Epidermal melanocyte (primary cell): ENCODE data around the gene TPX2.
"Not testable (repeated sequence)": the region's sequence is repeated elsewhere in the genome, so short reads cannot be mapped to it uniquely, and the experiment has no call there.

Experiments used
- DNase-seq: peaks from one replicate; pipeline ENCODE4 v3.0.0; 2011; ENCODE audit warnings: low spot score; ENCODE audit not compliant: insufficient read length

Gene TPX2

DNA sequence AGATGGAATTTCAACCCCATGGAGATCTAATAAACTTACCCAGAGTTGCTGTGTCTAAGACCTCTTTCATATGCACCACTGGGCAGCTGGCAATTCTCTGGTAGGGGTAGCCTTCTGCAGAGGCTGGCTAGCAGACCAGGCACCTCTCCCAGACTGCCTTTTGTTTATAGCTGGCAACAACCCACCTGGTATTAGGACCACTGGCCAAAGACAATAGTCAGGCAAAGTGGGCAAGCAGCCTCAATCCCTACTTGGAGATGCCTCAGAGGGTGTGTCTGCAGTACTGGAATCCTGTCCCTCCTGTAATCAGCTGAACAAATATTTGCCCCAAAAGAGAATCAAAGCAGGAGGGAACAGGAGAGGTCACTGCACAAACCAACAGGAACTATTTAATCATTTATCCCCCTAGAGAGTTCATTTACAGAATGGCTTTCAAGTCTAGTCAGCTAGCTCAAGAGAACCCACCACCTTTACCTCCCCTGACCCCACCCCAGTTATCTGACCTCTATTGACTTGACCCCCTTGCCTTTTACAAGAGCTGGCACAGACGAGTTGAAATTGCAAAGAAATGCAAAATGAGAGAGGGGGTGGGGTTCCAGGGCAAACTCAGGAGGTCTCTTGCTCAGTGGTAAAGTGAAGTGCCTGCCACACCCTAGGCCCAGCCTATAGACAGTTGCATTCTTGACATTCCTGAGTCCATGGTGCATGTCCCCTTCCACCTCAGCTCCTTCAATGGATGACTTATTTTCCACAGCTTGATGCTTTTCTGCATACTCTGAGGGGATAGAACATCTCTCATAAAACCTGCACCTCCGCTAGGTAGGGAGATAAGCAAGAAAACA lies 19.2 kb upstream of the TPX2 start:
- no peak for DNase-seq

- no peak for DNase-seq
Observed at GRCh38 chr20:31720486-31721407, 18.3 kb upstream of the TPX2 start.

GRCh38 chr20:31721408-31722256 lies 17.5 kb upstream of the TPX2 start:
- no peak for DNase-seq

DNA sequence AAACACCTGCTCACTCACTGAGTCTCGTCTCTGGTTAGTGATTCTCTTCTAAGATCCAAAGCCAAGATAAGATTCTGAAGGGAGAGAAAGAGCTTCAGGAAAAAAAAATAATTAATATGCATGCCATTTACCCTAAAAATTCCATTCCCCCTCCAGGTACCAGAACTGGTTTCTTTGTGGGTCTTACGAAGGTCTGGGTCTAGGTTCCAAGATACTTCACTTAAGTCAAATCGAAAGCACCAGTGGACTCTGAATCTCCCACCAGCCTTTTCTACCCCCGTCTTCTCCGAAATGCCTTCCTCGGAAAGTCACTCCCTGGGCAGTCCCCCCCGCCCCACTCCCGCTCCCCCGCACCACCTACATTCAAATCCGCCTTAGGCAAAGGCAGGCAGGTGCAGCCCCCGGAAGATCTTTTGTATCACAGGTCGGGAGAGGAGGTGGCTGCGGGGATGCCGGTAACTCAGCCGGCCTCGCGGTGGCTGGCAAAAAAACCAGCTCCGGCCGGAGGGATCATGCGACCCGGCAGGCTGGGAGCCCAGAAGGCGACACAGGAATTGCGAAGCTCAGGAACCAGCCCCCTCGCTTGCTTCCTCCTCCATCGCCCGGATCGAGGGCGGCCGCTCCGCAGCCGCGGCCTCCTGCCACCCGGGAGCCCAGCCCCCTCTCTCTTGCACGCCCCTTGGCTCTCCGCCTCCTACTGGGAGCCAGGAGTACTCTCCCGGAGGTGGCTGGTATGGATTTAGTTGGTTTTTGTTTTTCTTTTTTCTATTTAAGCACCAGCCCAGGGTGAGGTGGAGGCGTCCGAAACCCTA lies 16.6 kb upstream of the TPX2 start, which contains the start of gene BCL2L1:
Gene BCL2L1, minus strand, starts transcription at position 612 of the 812 bp plus-strand sequence. CDS start 650 bp downstream, outside the sequence.
- peak; percentile 77 for DNase-seq

- DNase-seq = no peak
Observed at GRCh38 chr20:31723069-31723318, 16.1 kb upstream of the TPX2 start.

- peak; percentile 83 for DNase-seq
Observed at GRCh38 chr20:31723319-31724078, 15.6 kb upstream of the TPX2 start.

DNA sequence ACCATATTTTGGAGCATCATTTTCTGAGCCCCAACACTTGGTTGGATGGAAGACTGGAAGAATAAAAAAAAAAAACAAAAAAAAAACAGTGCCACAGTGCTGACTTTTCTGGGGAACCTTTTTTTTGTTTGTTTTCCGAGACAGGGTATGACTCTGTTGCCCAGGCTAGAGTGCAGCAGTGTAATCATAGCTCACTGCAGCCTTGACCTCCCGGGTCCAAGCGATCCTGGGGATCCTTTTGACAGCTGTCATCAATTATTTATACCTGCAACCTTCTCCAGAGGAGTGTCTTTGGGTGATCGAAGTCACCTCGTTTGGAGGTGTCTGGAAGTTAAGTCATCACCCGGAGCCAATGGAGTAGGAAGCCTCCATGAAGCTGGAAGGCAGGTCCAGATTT lies 7.8 kb upstream of the TPX2 start:
- no peak for DNase-seq

DNA sequence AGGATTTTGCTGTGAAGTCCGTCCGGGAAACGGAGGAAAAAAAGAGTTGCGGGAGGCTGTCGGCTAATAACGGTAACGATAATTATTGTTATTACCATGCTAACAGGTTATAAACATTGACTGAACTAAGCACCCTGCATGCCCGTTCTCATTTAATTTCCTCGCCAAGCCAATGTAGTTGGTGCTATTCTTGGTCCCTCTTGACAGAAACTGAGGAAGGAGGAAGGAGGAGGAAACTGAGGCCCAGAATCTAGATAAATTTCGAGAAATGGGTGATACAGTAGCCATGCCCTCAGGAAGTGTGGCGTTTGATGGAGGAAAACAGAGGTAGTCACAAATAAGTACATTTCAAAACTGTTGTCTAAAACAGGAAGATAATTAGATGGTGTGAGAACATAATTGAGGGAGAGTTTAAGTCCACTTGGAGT lies 474 bp downstream of the TPX2 start:
- DNase-seq = no peak

GRCh38 chr20:31740208-31740607 lies 1.1 kb downstream of the TPX2 start:
- no peak for DNase-seq

GRCh38 chr20:31740656-31741323 lies 1.7 kb downstream of the TPX2 start:
- no peak for DNase-seq

- DNase-seq = no peak
Observed at GRCh38 chr20:31746068-31746878, 7.2 kb downstream of the TPX2 start.

DNA sequence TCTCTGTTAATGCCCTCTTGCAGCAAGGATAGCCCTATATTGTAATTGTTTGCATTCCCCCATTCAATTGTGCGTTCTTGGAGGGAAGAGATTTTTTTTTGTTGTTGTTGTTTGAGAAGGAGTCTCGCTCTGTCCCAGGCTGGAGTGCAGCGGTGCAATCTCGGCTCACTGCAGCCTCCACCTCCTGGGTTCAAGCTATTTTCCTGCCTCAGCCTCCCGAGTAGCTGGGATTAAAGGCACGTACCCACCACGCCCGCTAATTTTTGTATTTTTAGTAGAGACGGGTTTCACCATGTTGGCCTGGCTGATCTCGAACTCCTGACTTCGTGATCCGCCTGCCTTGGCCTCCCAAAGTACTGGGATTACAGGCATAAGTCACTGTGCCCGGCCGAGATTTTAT lies 7.9 kb downstream of the TPX2 start:
- not testable (repeated sequence) for DNase-seq

- DNase-seq = no peak
Observed at GRCh38 chr20:31747640-31748039, 8.6 kb downstream of the TPX2 start.

DNA sequence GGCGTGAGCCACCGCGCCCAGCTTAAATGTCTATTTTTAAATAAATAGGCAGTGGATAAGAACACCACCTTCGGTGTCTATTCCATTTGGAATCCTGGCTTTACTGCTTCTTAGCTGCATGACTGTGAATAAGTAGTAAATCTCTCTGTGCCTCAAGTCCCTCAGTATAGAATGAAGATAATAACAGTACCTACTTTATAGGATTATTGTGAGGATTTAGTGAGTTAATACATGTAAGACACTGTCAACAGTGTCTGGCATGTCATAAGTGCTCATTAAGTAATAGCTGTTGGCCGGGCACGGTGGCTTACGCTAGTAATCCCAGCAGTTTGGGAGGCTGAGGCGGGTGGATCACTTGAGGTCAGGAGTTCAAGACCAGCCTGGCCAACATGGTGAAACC lies 10.1 kb downstream of the TPX2 start:
- DNase-seq = no peak

- no peak for DNase-seq
Observed at GRCh38 chr20:31751126-31751525, 12.0 kb downstream of the TPX2 start.

DNA sequence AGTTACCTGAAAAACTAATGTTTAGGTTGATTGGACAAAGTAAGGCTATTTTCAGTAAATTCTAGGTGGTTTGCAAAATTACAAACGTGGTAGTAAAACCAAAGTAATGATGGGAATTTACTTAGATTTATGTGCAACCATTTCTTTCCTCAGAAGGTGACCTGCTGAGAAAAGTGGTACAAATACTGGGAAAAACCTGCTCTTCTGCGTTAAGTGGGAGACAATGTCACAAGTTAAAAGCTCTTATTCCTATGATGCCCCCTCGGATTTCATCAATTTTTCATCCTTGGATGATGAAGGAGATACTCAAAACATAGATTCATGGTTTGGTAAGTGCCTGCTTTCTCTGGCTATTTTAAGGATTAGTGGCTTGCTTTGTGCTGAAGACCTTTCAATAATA lies 18.2 kb downstream of the TPX2 start:
- DNase-seq = no peak

GRCh38 chr20:31758521-31758920 lies 19.4 kb downstream of the TPX2 start:
- DNase-seq = no peak

GRCh38 chr20:31758991-31759390 lies 19.9 kb downstream of the TPX2 start:
- no peak for DNase-seq
